ENCODE data around the gene KLK7.

KLK7 gene

GRCh38 chr19:50962245-50962644, 21.5 kb downstream of the KLK7 start:
- Histone ChIP-seq H3K27me3 (ENCODE audit: control insufficient read depth, insufficient read depth, low read length) (no peaks in the 10 kb centered on the region), H3K36me3 (ENCODE audit: control insufficient read depth, insufficient read depth, low read length) (no peaks in the 10 kb centered on the region), H3K27ac (ENCODE audit: low read depth, low read length) (no peak overlapping the region), H3K4me1 (ENCODE audit: control insufficient read depth, insufficient read depth, low read length) (no peaks in the 10 kb centered on the region), H3K9me3 (ENCODE audit: control insufficient read depth, insufficient read depth, low read length) (no peaks in the 10 kb centered on the region), H3K9ac (ENCODE audit: low read depth, low read length) (no peak overlapping the region), H3K4me3 (ENCODE audit: low read depth, low read length) (no peak overlapping the region)

- no peak overlapping the region for H3K9ac ChIP-seq (ENCODE audit: low read depth, low read length)
- no peaks in the 10 kb centered on the region for H3K9me3 ChIP-seq (ENCODE audit: control insufficient read depth, insufficient read depth, low read length)
- no peaks in the 10 kb centered on the region for H3K4me1 ChIP-seq (ENCODE audit: control insufficient read depth, insufficient read depth, low read length)
- no peaks in the 10 kb centered on the region for H3K27me3 ChIP-seq (ENCODE audit: control insufficient read depth, insufficient read depth, low read length)
- no peaks in the 10 kb centered on the region for H3K36me3 ChIP-seq (ENCODE audit: control insufficient read depth, insufficient read depth, low read length)
- H3K4me3 ChIP-seq (ENCODE audit: low read depth, low read length) = no peak overlapping the region
- H3K27ac ChIP-seq (ENCODE audit: low read depth, low read length) = no peak overlapping the region
Measured at GRCh38 chr19:50959731-50960500, 23.8 kb downstream of the KLK7 start.

GRCh38 chr19:50957587-50957986, 26.1 kb downstream of the KLK7 start:
- H3K27me3 ChIP-seq (ENCODE audit: control insufficient read depth, insufficient read depth, low read length) = no peaks in the 10 kb centered on the region
- H3K27ac ChIP-seq (ENCODE audit: low read depth, low read length) = no peak overlapping the region
- no peak overlapping the region for H3K9ac ChIP-seq (ENCODE audit: low read depth, low read length)
- H3K4me1 ChIP-seq (ENCODE audit: control insufficient read depth, insufficient read depth, low read length) = peaks cover 3% of the 10 kb centered on the region; the same call in 1 of the 2 replicates
- no peak overlapping the region for H3K4me3 ChIP-seq (ENCODE audit: low read depth, low read length)
- no peaks in the 10 kb centered on the region for H3K9me3 ChIP-seq (ENCODE audit: control insufficient read depth, insufficient read depth, low read length)
- no peaks in the 10 kb centered on the region for H3K36me3 ChIP-seq (ENCODE audit: control insufficient read depth, insufficient read depth, low read length)

GRCh38 chr19:50952910-50953309, 30.8 kb downstream of the KLK7 start, which contains the start of gene KLK5:
Gene KLK5, minus strand, starts transcription at chr19:50953038. Its CDS starts 381 bp downstream, at chr19:50952657.
- Histone ChIP-seq H3K9ac (ENCODE audit: low read depth, low read length) (no peak within 1 kb of the TSS), H3K4me3 (ENCODE audit: low read depth, low read length) (no peak within 1 kb of the TSS), H3K4me1 (ENCODE audit: control insufficient read depth, insufficient read depth, low read length) (peaks cover 4% of the 10 kb centered on the region; the same call in 1 of the 2 replicates), H3K9me3 (ENCODE audit: control insufficient read depth, insufficient read depth, low read length) (no peaks in the 10 kb centered on the region), H3K27me3 (ENCODE audit: control insufficient read depth, insufficient read depth, low read length) (no peaks in the 10 kb centered on the region), H3K27ac (ENCODE audit: low read depth, low read length) (no peak within 1 kb of the TSS), H3K36me3 (ENCODE audit: control insufficient read depth, insufficient read depth, low read length) (no peaks in the 10 kb centered on the region)

- H3K27me3 ChIP-seq (ENCODE audit: control insufficient read depth, insufficient read depth, low read length) = no peaks in the 10 kb centered on the region
- H3K36me3 ChIP-seq (ENCODE audit: control insufficient read depth, insufficient read depth, low read length) = no peaks in the 10 kb centered on the region
- H3K9me3 ChIP-seq (ENCODE audit: control insufficient read depth, insufficient read depth, low read length) = no peaks in the 10 kb centered on the region
- H3K9ac ChIP-seq (ENCODE audit: low read depth, low read length) = no peak overlapping the region
- peaks cover 4% of the 10 kb centered on the region; the same call in 1 of the 2 replicates for H3K4me1 ChIP-seq (ENCODE audit: control insufficient read depth, insufficient read depth, low read length)
- no peak overlapping the region for H3K4me3 ChIP-seq (ENCODE audit: low read depth, low read length)
- H3K27ac ChIP-seq (ENCODE audit: low read depth, low read length) = no peak overlapping the region
Measured at GRCh38 chr19:50949861-50950260, 33.9 kb downstream of the KLK7 start.

GRCh38 chr19:50947123-50947522, 36.6 kb downstream of the KLK7 start:
- H3K4me1 ChIP-seq (ENCODE audit: control insufficient read depth, insufficient read depth, low read length) = no peaks in the 10 kb centered on the region
- no peak overlapping the region for H3K9ac ChIP-seq (ENCODE audit: low read depth, low read length)
- H3K9me3 ChIP-seq (ENCODE audit: control insufficient read depth, insufficient read depth, low read length) = no peaks in the 10 kb centered on the region
- no peaks in the 10 kb centered on the region for H3K36me3 ChIP-seq (ENCODE audit: control insufficient read depth, insufficient read depth, low read length)
- H3K4me3 ChIP-seq (ENCODE audit: low read depth, low read length) = no peak overlapping the region
- no peak overlapping the region for H3K27ac ChIP-seq (ENCODE audit: low read depth, low read length)
- no peaks in the 10 kb centered on the region for H3K27me3 ChIP-seq (ENCODE audit: control insufficient read depth, insufficient read depth, low read length)

- Histone ChIP-seq H3K36me3 (ENCODE audit: control insufficient read depth, insufficient read depth, low read length) (no peaks in the 10 kb centered on the region), H3K9me3 (ENCODE audit: control insufficient read depth, insufficient read depth, low read length) (no peaks in the 10 kb centered on the region), H3K9ac (ENCODE audit: low read depth, low read length) (no peak overlapping the region), H3K4me1 (ENCODE audit: control insufficient read depth, insufficient read depth, low read length) (no peaks in the 10 kb centered on the region), H3K27me3 (ENCODE audit: control insufficient read depth, insufficient read depth, low read length) (no peaks in the 10 kb centered on the region), H3K27ac (ENCODE audit: low read depth, low read length) (no peak overlapping the region), H3K4me3 (ENCODE audit: low read depth, low read length) (no peak overlapping the region)
Measured at GRCh38 chr19:50944795-50945194, 38.9 kb downstream of the KLK7 start.

- Histone ChIP-seq H3K27ac (ENCODE audit: low read depth, low read length) (no peak overlapping the region), H3K9ac (ENCODE audit: low read depth, low read length) (no peak overlapping the region)
Measured at GRCh38 chr19:50943074-50943828, 40.5 kb downstream of the KLK7 start.

GRCh38 chr19:50939596-50939995, 44.1 kb downstream of the KLK7 start:
- no peak overlapping the region for H3K9ac ChIP-seq (ENCODE audit: low read depth, low read length)
- 0 out of 2 replicates have a peak, but pooled peaks cover 2% of the 10 kb centered on the region for H3K9me3 ChIP-seq (ENCODE audit: control insufficient read depth, insufficient read depth, low read length)
- no peaks in the 10 kb centered on the region for H3K27me3 ChIP-seq (ENCODE audit: control insufficient read depth, insufficient read depth, low read length)
- no peak overlapping the region for H3K27ac ChIP-seq (ENCODE audit: low read depth, low read length)
- no peaks in the 10 kb centered on the region for H3K36me3 ChIP-seq (ENCODE audit: control insufficient read depth, insufficient read depth, low read length)
- no peak overlapping the region for H3K4me3 ChIP-seq (ENCODE audit: low read depth, low read length)
- no peaks in the 10 kb centered on the region for H3K4me1 ChIP-seq (ENCODE audit: control insufficient read depth, insufficient read depth, low read length)

More at GRCh38 chr19:50943074-50943828, 40.5 kb downstream of the KLK7 start:
- Histone ChIP-seq H3K9me3 (ENCODE audit: control insufficient read depth, insufficient read depth, low read length) (0 out of 2 replicates have a peak, but pooled peaks cover 2% of the 10 kb centered on the region), H3K4me3 (ENCODE audit: low read depth, low read length) (no peak overlapping the region), H3K36me3 (ENCODE audit: control insufficient read depth, insufficient read depth, low read length) (no peaks in the 10 kb centered on the region), H3K4me1 (ENCODE audit: control insufficient read depth, insufficient read depth, low read length) (no peaks in the 10 kb centered on the region), H3K27me3 (ENCODE audit: control insufficient read depth, insufficient read depth, low read length) (no peaks in the 10 kb centered on the region)

- H3K27ac ChIP-seq (ENCODE audit: low read depth, low read length) = no peak overlapping the region
- no peaks in the 10 kb centered on the region for H3K27me3 ChIP-seq (ENCODE audit: control insufficient read depth, insufficient read depth, low read length)
- no peak overlapping the region for H3K9ac ChIP-seq (ENCODE audit: low read depth, low read length)
- no peaks in the 10 kb centered on the region for H3K9me3 ChIP-seq (ENCODE audit: control insufficient read depth, insufficient read depth, low read length)
- no peak overlapping the region for H3K4me3 ChIP-seq (ENCODE audit: low read depth, low read length)
- H3K36me3 ChIP-seq (ENCODE audit: control insufficient read depth, insufficient read depth, low read length) = no peaks in the 10 kb centered on the region
- H3K4me1 ChIP-seq (ENCODE audit: control insufficient read depth, insufficient read depth, low read length) = no peaks in the 10 kb centered on the region
Measured at GRCh38 chr19:50933640-50934039, 50.1 kb downstream of the KLK7 start.

- H3K27ac ChIP-seq (ENCODE audit: low read depth, low read length) = no peak overlapping the region
- H3K4me1 ChIP-seq (ENCODE audit: control insufficient read depth, insufficient read depth, low read length) = no peaks in the 10 kb centered on the region
- no peaks in the 10 kb centered on the region for H3K36me3 ChIP-seq (ENCODE audit: control insufficient read depth, insufficient read depth, low read length)
- H3K27me3 ChIP-seq (ENCODE audit: control insufficient read depth, insufficient read depth, low read length) = no peaks in the 10 kb centered on the region
- H3K4me3 ChIP-seq (ENCODE audit: low read depth, low read length) = no peak overlapping the region
- H3K9ac ChIP-seq (ENCODE audit: low read depth, low read length) = no peak overlapping the region
- no peaks in the 10 kb centered on the region for H3K9me3 ChIP-seq (ENCODE audit: control insufficient read depth, insufficient read depth, low read length)
Measured at GRCh38 chr19:50932690-50933083, 51.0 kb downstream of the KLK7 start.
